ENCODE data around the gene ERN1.

DNA sequence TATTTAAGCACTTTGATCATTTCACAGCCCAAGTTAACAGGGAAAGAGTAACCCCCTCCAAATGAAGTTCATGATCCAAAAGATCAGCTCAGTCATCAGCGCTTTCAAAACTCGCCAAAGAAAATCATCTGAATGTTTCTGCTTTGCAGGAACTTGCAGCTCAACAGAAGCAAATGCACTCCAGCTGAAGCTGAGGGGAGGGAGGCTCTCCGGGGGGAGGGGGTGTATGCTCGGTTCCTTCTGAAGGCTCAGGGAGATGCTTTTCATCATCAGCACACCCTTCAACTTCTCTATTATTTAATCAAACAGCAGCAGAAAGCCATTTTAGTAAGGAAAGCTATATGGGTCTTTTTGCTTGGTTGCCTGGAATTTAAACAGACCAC lies 24.4 kb upstream of the ERN1 start:
- no peak for TF ChIP-seq EZH2 (IDR thresholded peaks at IDR 0.05; ENCODE audit: borderline replicate concordance, low read depth, low read length, severe bottlenecking)
- TF ChIP-seq, protein P1, sequence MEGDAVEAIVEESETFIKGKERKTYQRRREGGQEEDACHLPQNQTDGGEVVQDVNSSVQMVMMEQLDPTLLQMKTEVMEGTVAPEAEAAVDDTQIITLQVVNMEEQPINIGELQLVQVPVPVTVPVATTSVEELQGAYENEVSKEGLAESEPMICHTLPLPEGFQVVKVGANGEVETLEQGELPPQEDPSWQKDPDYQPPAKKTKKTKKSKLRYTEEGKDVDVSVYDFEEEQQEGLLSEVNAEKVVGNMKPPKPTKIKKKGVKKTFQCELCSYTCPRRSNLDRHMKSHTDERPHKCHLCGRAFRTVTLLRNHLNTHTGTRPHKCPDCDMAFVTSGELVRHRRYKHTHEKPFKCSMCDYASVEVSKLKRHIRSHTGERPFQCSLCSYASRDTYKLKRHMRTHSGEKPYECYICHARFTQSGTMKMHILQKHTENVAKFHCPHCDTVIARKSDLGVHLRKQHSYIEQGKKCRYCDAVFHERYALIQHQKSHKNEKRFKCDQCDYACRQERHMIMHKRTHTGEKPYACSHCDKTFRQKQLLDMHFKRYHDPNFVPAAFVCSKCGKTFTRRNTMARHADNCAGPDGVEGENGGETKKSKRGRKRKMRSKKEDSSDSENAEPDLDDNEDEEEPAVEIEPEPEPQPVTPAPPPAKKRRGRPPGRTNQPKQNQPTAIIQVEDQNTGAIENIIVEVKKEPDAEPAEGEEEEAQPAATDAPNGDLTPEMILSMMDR (IDR thresholded peaks at IDR 0.05; ENCODE audit: borderline replicate concordance, extremely low read depth, low read length, poor library complexity, severe bottlenecking): no peak

Measured in DND-41 (cell line).